Measurements from ENCODE around the gene CD80. TPM values are rescaled to one million over a fixed set of nuclear protein-coding genes. Genes with fewer than 3 reads are reported as not detected.
A peak's percentile ranks its signal among the peaks of the same experiment; 100 is the strongest.

CD80 gene
- total RNA-seq, 1 donor from 2014 or later: 7.9 TPM

- intact Hi-C loops (cut with DNase I): no loop called here
- DNase-seq: no peak
- H3K27ac ChIP-seq: no peak overlapping the region
- no peak for TF ChIP-seq CTCF (IDR thresholded peaks at IDR 0.05)
- no peak overlapping the region for H3K4me3 ChIP-seq
- H3K27me3 ChIP-seq: no peaks in the 10 kb centered on the region
- no peak for ATAC-seq
- H3K9me3 ChIP-seq: no peaks in the 10 kb centered on the region
- peaks cover 14% of the 10 kb centered on the region for H3K36me3 ChIP-seq
- H3K4me1 ChIP-seq: peaks cover 2% of the 10 kb centered on the region
These were observed 28.3 kb downstream of the CD80 start for GRCh38 chr3:119531151-119531550.

DNA sequence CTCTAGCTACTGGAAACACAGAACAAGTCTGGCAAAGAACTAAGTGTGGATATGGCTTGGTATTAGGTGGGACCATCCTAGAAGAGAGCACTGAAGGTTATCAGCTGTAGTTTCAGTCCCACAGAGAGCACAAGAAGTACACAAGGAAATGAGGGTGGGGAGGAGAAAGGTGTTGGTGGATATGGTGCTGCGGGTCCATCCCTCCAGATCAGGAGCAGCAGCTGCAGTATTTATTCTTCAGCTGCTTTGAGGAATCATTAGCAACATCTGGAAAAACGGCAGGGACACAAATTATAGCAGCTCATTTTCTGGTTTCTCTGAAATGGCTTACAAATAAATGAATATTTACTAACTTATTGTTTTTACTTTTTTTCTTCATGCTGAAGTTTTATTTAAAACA, 29.0 kb downstream of the CD80 start:
- peaks cover 17% of the 10 kb centered on the region for H3K36me3 ChIP-seq
- TF ChIP-seq CTCF (IDR thresholded peaks at IDR 0.05): no peak
- no peaks in the 10 kb centered on the region for H3K27me3 ChIP-seq
- no peaks in the 10 kb centered on the region for H3K9me3 ChIP-seq
- peaks cover 2% of the 10 kb centered on the region for H3K4me1 ChIP-seq
- intact Hi-C loops (cut with DNase I): no loop called here
- DNase-seq (no peak), ATAC-seq (peak; percentile 50)
- H3K4me3 ChIP-seq: no peak overlapping the region
- no peak overlapping the region for H3K27ac ChIP-seq

DNA sequence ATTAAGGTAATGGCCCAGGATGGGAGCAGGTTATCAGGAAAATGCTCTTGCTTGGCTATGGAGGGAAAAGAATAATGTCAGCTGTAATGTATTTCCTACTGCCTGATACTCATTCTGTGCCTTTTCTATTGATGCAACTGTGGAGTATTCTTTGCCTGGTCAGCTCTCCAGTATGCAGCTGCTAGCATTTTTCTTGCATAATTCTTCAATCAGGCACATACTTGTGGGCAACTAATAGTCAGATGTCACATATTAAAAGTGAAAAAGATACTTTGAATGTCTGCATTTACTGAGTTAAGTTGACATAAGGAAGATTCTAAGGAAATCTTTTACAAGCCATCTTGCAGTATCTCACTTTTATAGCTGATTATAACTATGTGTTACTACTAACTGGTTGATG, 29.5 kb downstream of the CD80 start:
- H3K4me3 ChIP-seq: no peak overlapping the region
- no peak for TF ChIP-seq CTCF (IDR thresholded peaks at IDR 0.05)
- H3K27ac ChIP-seq: no peak overlapping the region
- peaks cover 2% of the 10 kb centered on the region for H3K4me1 ChIP-seq
- intact Hi-C loops (cut with DNase I): no loop called here
- no peaks in the 10 kb centered on the region for H3K27me3 ChIP-seq
- peak; percentile 29 for ATAC-seq
- H3K36me3 ChIP-seq: peaks cover 17% of the 10 kb centered on the region
- no peaks in the 10 kb centered on the region for H3K9me3 ChIP-seq
- no peak for DNase-seq

GRCh38 chr3:119527714-119528113, 31.7 kb downstream of the CD80 start:
- DNase-seq (no peak), ATAC-seq (no peak)
- intact Hi-C loops (cut with DNase I): no loop called here
- no peaks in the 10 kb centered on the region for H3K27me3 ChIP-seq
- H3K9me3 ChIP-seq: no peaks in the 10 kb centered on the region
- no peaks in the 10 kb centered on the region for H3K4me1 ChIP-seq
- H3K4me3 ChIP-seq: no peak overlapping the region
- H3K27ac ChIP-seq: no peak overlapping the region
- no peak for TF ChIP-seq CTCF (IDR thresholded peaks at IDR 0.05)
- H3K36me3 ChIP-seq: peaks cover 34% of the 10 kb centered on the region

GRCh38 chr3:119524931-119525662, 34.3 kb downstream of the CD80 start:
- intact Hi-C loops (cut with DNase I): no loop called here
- peaks cover 59% of the 10 kb centered on the region for H3K36me3 ChIP-seq
- no peaks in the 10 kb centered on the region for H3K9me3 ChIP-seq
- peak; percentile 38 for TF ChIP-seq CTCF (IDR thresholded peaks at IDR 0.05)
- peak; percentile 46 for ATAC-seq
- H3K4me3 ChIP-seq: no peak overlapping the region
- no peak for DNase-seq
- H3K27me3 ChIP-seq: no peaks in the 10 kb centered on the region
- no peaks in the 10 kb centered on the region for H3K4me1 ChIP-seq
- H3K27ac ChIP-seq: no peak overlapping the region

DNA sequence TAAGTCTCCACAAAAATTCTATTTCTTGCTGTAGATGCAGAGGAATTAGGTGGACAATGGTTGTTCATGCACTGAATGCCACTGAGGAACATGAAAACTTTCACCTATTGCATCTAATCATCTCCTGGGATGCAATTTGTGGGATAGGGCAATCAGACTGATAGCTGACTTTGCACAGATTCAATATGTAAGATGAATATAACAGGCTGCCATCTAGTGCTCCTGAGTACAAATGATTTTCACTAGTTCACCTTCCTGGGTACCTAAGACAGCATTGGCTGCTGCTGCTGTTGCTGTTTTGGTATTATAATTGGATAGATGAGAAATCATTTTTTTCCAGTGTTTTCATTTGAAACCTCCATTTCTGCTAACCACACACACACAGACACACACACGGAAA, 41.4 kb downstream of the CD80 start:
- DNase-seq: no peak
- H3K4me3 ChIP-seq: no peak overlapping the region
- H3K36me3 ChIP-seq: peaks cover 97% of the 10 kb centered on the region
- no peaks in the 10 kb centered on the region for H3K9me3 ChIP-seq
- intact Hi-C loops (cut with DNase I): no loop called here
- no peaks in the 10 kb centered on the region for H3K27me3 ChIP-seq
- no peak overlapping the region for H3K27ac ChIP-seq
- TF ChIP-seq CTCF (IDR thresholded peaks at IDR 0.05): no peak
- H3K4me1 ChIP-seq: no peaks in the 10 kb centered on the region
- no peak for ATAC-seq
